RKO (cell line): ENCODE data around the gene MAGED2.
"Not testable (repeated sequence)": the region's sequence is repeated elsewhere in the genome, so short reads cannot be mapped to it uniquely, and the experiment has no call there.

Experiments used
- DNase-seq: peaks from one replicate; pipeline ENCODE4 v3.0.0-alpha.2; 2016; ENCODE audit warnings: low spot score

MAGED2 gene

DNA sequence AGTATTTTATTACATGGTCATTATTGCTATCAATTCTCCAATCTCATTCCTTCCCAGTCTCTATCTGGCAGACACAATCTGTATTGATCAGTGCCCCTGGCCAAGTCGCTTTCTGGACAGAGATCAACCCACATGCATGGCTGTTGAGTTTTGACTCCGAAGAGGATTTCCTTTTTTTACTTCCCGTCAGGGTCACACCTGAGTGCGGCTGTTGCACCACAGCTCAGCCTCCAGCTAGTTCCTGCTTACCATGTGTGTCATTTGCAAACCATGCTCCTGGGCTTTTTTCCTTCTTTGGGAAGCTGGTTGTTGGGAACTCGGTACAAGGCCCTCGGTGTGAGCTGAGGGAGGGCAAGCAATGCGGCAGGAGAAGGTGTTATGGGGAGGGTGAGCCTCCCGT, 11.7 kb downstream of the MAGED2 start:
- DNase-seq = no peak

- DNase-seq = no peak
Measured at GRCh38 chrX:54820737-54821136, 13.2 kb downstream of the MAGED2 start.

- DNase-seq = no peak
Measured at GRCh38 chrX:54821310-54821709, 13.8 kb downstream of the MAGED2 start.

- DNase-seq = no peak
Measured at GRCh38 chrX:54824195-54824594, 16.6 kb downstream of the MAGED2 start.

- no peak for DNase-seq
Measured at GRCh38 chrX:54824722-54825121, 17.2 kb downstream of the MAGED2 start.

- DNase-seq = peak; percentile 44
Measured at GRCh38 chrX:54825716-54826438, 18.3 kb downstream of the MAGED2 start.

- DNase-seq = no peak
Measured at GRCh38 chrX:54826598-54826997, 19.1 kb downstream of the MAGED2 start.

GRCh38 chrX:54838583-54838982, 31.0 kb downstream of the MAGED2 start:
- DNase-seq = no peak

DNA sequence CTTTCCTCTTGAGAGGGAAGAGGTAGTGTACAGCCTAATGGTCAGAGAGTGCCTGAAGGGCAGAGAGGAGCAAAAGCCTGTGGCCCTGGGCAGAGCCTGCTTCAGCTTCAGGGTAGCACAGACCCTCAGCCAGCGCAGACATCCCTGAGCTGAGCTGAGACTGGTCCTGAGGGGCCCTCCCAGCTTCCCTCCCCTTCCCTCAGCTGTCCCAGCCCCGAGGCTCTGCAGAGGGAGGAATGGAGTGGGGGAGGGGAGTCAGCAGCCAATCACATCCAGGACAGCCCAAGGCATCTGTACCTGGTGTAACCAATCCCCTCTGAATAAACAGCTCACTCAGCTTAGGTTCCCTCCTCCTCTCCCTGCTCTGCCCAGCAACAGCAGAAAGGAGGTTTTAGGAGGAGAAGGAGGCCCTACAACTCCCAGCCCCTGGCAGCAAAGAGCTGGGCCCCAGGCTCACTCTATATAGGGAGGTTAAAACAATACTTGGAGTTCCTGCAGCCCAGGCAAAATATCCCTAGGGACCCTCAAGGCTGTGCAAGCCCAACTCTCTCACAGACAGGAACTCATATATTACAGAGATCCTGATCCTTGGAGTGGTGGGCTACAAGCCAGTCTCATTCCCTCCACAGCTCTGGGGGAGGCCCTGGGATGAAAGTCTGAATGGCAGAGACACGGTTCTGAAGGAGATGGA, 33.8 kb downstream of the MAGED2 start:
- not testable (repeated sequence) for DNase-seq

DNA sequence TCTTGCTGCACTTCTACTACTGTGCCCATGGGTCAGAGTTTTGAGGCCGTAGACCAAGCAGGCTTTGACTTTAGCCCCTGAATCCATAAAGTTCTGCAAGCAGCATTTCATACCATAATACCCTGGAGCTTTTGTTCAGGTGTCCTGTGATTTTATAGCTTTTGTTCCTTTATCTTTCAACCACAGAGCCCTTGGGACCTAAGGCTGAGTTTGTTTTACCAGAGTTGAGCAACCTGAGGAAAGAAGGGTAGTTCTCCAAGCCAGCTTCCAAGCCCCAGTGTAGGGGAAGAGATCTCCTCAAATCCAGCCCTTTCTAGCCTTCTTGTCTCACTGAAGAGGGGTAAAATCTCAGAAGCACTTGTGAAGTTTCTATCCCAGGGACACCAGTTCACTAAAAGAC, 35.1 kb downstream of the MAGED2 start:
- DNase-seq = no peak

DNA sequence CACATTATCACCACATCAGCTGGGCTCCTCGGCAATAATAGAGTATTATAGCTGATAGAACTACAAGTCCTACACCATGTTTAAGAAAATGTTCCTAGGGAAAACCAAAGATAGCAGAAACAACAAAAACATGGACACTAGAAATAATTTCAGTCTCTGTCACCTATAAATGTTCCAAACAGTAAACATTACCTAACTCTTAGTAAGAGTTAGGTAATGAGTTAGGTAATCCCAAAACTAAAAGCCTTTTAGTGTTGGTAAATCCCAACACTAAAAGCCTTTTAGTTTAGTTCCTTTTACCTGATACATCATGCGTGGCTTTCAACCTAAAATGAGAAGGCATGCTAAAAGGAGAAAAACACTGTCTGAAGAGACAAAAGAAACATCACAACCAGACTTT, 35.5 kb downstream of the MAGED2 start:
- DNase-seq = no peak

GRCh38 chrX:54847700-54848099, 40.2 kb downstream of the MAGED2 start:
- DNase-seq = not testable (repeated sequence)

DNA sequence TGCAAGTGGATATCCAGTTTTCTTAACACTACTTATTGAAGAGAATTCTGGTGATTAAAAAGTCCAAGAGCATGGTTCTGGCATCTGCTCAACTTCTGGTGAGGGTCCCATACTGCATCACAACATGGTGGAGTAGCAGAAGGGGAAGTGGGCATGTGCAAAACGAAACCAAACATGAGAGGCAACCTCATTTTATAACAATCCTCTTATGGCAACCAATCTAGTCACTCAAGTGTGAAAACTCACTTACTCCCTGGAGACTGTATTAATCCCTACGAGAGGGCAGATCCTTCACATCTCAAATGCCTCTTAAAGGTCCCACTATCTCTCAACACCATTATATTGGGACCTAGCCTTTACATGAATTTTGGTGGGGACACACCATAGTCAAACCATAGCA, 57.7 kb downstream of the MAGED2 start:
- DNase-seq = no peak
